ENCODE measurements around the gene NPBWR2. TPM values are rescaled to one million over a fixed set of nuclear protein-coding genes. Genes with fewer than 3 reads are reported as not detected.

NPBWR2 gene
- total RNA-seq, 1 experiment from 2014 or later: not detected

- no peaks in the 10 kb centered on the region for H3K9me3 Mint-ChIP-seq
- H3K4me1 Mint-ChIP-seq: peaks cover 8% of the 10 kb centered on the region
- ChIA-PET POLR2A (no interaction called here), CTCF (interaction anchor here (0.6 to 4.7 kb wide), 30 partner anchors 10 to 666 kb away, joined by 3 to 77 read pairs (median 6); partner anchors contain the start of genes LKAAEAR1, OPRL1, PCMTD2 and PRPF6)
- peaks cover 22% of the 10 kb centered on the region for H3K27me3 Mint-ChIP-seq (ENCODE audit: low read depth)
- DNase-seq (ENCODE audit: low spot score) (peak; percentile 71), ATAC-seq (peak; percentile 60)
- H3K36me3 Mint-ChIP-seq: no peaks in the 10 kb centered on the region
- TF ChIP-seq ZNF121 (CRISPR knock-in tag; IDR thresholded peaks at IDR 0.05) (peak; percentile 98), GTF2I (CRISPR knock-in tag; conservative IDR thresholded peaks at IDR 0.05) (peak; percentile 90), PRRX2 (CRISPR knock-in tag; IDR thresholded peaks at IDR 0.05) (no peak), FOXP1 (CRISPR knock-in tag; IDR thresholded peaks at IDR 0.05; ENCODE audit: borderline replicate concordance) (no peak), CREM (CRISPR knock-in tag; IDR thresholded peaks at IDR 0.05) (no peak), SOX15 (CRISPR knock-in tag; IDR thresholded peaks at IDR 0.05) (no peak), ZNF232 (CRISPR knock-in tag; IDR thresholded peaks at IDR 0.05) (no peak), GABPB1 (CRISPR knock-in tag; IDR thresholded peaks at IDR 0.05) (no peak), ZBTB43 (CRISPR knock-in tag; IDR thresholded peaks at IDR 0.05) (0 out of 2 replicates have a peak, but pooled peaks have one; percentile 22), SMAD4 (CRISPR knock-in tag; IDR thresholded peaks at IDR 0.05) (no peak), CREB1 (CRISPR knock-in tag; IDR thresholded peaks at IDR 0.05) (no peak), ATF6 (CRISPR knock-in tag; IDR thresholded peaks at IDR 0.05) (no peak)
- H3K4me3 Mint-ChIP-seq: peak overlapping the region; percentile 74
- no peak overlapping the region for H3K27ac Mint-ChIP-seq
Measured at GRCh38 chr20:64102647-64103354, 4.6 kb downstream of the NPBWR2 start.

GRCh38 chr20:64101731-64102621 lies 5.4 kb downstream of the NPBWR2 start:
- DNase-seq (ENCODE audit: low spot score) (peak; percentile 79), ATAC-seq (peak; percentile 82)
- H3K36me3 Mint-ChIP-seq: peaks cover under 1% of the 10 kb centered on the region; the same call in 1 of the 2 replicates
- peaks cover 8% of the 10 kb centered on the region for H3K4me1 Mint-ChIP-seq
- H3K9me3 Mint-ChIP-seq: peaks cover 2% of the 10 kb centered on the region
- ChIA-PET CTCF (interaction anchor here (0.6 to 4.7 kb wide), 32 partner anchors 9 to 665 kb away, joined by 3 to 77 read pairs (median 5); partner anchors contain the start of genes LKAAEAR1, OPRL1, PCMTD2 and PRPF6), POLR2A (no interaction called here)
- no peak overlapping the region for H3K27ac Mint-ChIP-seq
- H3K27me3 Mint-ChIP-seq (ENCODE audit: low read depth): peaks cover 22% of the 10 kb centered on the region
- H3K4me3 Mint-ChIP-seq: peak overlapping the region; percentile 74
- peak; percentile 69 for TF ChIP-seq SP1 (CRISPR knock-in tag; conservative IDR thresholded peaks at IDR 0.05)
- peak; percentile 91 for TF ChIP-seq CTCF (IDR thresholded peaks at IDR 0.05)
- no peak for TF ChIP-seq USF1 (CRISPR knock-in tag; IDR thresholded peaks at IDR 0.05)
- TF ChIP-seq ZBTB43 (CRISPR knock-in tag; IDR thresholded peaks at IDR 0.05): no peak
- TF ChIP-seq ZNF423 (CRISPR knock-in tag; IDR thresholded peaks at IDR 0.05): 0 out of 2 replicates have a peak, but pooled peaks have one; percentile 38
- TF ChIP-seq E2F5 (CRISPR knock-in tag; IDR thresholded peaks at IDR 0.05): peak; percentile 81
- TF ChIP-seq CREM (CRISPR knock-in tag; IDR thresholded peaks at IDR 0.05): no peak
- TF ChIP-seq MAX (CRISPR knock-in tag; IDR thresholded peaks at IDR 0.05): peak; percentile 42; the same call in 1 of the 2 replicates
- no peak for TF ChIP-seq ELF4 (CRISPR knock-in tag; IDR thresholded peaks at IDR 0.05; ENCODE audit: low read depth)
- no peak for TF ChIP-seq MLX (CRISPR knock-in tag; IDR thresholded peaks at IDR 0.05)
- peak; percentile 91 for TF ChIP-seq HMGXB4 (CRISPR knock-in tag; IDR thresholded peaks at IDR 0.05)

All from WTC11 (cell line).